ENCODE data around the gene CALN1. TPM values are rescaled to one million over a fixed set of nuclear protein-coding genes. Genes with fewer than 3 reads are reported as not detected.

Gene CALN1
- polyA plus RNA-seq, 1 donor (not counting 4 experiments of a cell fraction or from before 2014, with no cell fraction given), result not detected

- no peaks in the 10 kb centered on the region for H3K4me1 ChIP-seq (ENCODE audit: control insufficient read depth, extremely low read depth, insufficient read depth, low read length)
- H3K27ac ChIP-seq (ENCODE audit: control insufficient read depth, insufficient read depth, low read length), result no peak overlapping the region
- FAIRE-seq (no peak), DNase-seq (ENCODE audit: low read depth, low spot score) (no peak)
- H3K4me3 ChIP-seq (ENCODE audit: control insufficient read depth in 2 of 3, extremely low read depth in 1 of 3, insufficient read depth in 2 of 3, low read depth in 1 of 3, low read length in 3 of 3), result no peak overlapping the region
- H3K9ac ChIP-seq (ENCODE audit: control insufficient read depth, extremely low read depth, insufficient read depth, low read length), result no peak overlapping the region
- H3K9me3 ChIP-seq (ENCODE audit: control insufficient read depth, low read depth, low read length), result no peaks in the 10 kb centered on the region
- H3K4me2 ChIP-seq (ENCODE audit: control insufficient read depth, extremely low read depth, insufficient read depth, low read depth, low read length), result no peak overlapping the region
- TF ChIP-seq CTCF (optimal IDR thresholded peaks at IDR 0.05 in 1 of 3, IDR thresholded peaks at IDR 0.05 in 1 of 3, conservative IDR thresholded peaks at IDR 0.05 in 1 of 3; ENCODE audit: extremely low read depth in 1 of 3, insufficient read depth in 2 of 3, low read length in 3 of 3) (no peak), EZH2 (IDR thresholded peaks at IDR 0.05; ENCODE audit: low read length) (no peak)
- no peaks in the 10 kb centered on the region for H3K9me1 ChIP-seq (ENCODE audit: control insufficient read depth, extremely low read depth, insufficient read depth, low read length)
- H2AFZ ChIP-seq (ENCODE audit: control insufficient read depth, low read length), result no peak overlapping the region
- H3K36me3 ChIP-seq (ENCODE audit: control insufficient read depth in 2 of 2, extremely low read depth in 1 of 2, insufficient read depth in 2 of 2, low read length in 2 of 2), result no peaks in the 10 kb centered on the region
- no peaks in the 10 kb centered on the region for H3K79me2 ChIP-seq (ENCODE audit: control insufficient read depth, insufficient read depth, low read length)
- no peaks in the 10 kb centered on the region for H4K20me1 ChIP-seq (ENCODE audit: control insufficient read depth, extremely low read depth, insufficient read depth, low read length)
- dilution Hi-C loops (cut with MboI; ENCODE audit: extremely low pct_ligation_motif_present, low sequenced_read_pairs), result no loop called here
- H3K27me3 ChIP-seq (ENCODE audit: control insufficient read depth, extremely low read depth, insufficient read depth, low read length), result no peaks in the 10 kb centered on the region
These were observed 151.7 kb downstream of the CALN1 start for GRCh38 chr7:72260406-72260805.

GRCh38 chr7:72258074-72258473 is 154.1 kb downstream of the CALN1 start:
- FAIRE-seq, result no peak
- dilution Hi-C loops (cut with MboI; ENCODE audit: extremely low pct_ligation_motif_present, low sequenced_read_pairs), result no loop called here
- H3K36me3 ChIP-seq (ENCODE audit: control insufficient read depth in 2 of 2, extremely low read depth in 1 of 2, insufficient read depth in 2 of 2, low read length in 2 of 2), result no peaks in the 10 kb centered on the region

More at GRCh38 chr7:72258074-72258473, 154.1 kb downstream of the CALN1 start:
- Histone ChIP-seq H3K9me3 (ENCODE audit: control insufficient read depth, low read depth, low read length) (no peaks in the 10 kb centered on the region), H3K4me2 (ENCODE audit: control insufficient read depth, extremely low read depth, insufficient read depth, low read depth, low read length) (no peak overlapping the region), H3K4me3 (ENCODE audit: control insufficient read depth in 2 of 3, extremely low read depth in 1 of 3, insufficient read depth in 2 of 3, low read depth in 1 of 3, low read length in 3 of 3) (no peak overlapping the region), H3K9me1 (ENCODE audit: control insufficient read depth, extremely low read depth, insufficient read depth, low read length) (no peaks in the 10 kb centered on the region), H2AFZ (ENCODE audit: control insufficient read depth, low read length) (no peak overlapping the region), H3K4me1 (ENCODE audit: control insufficient read depth, extremely low read depth, insufficient read depth, low read length) (no peaks in the 10 kb centered on the region), H4K20me1 (ENCODE audit: control insufficient read depth, extremely low read depth, insufficient read depth, low read length) (no peaks in the 10 kb centered on the region), H3K79me2 (ENCODE audit: control insufficient read depth, insufficient read depth, low read length) (no peaks in the 10 kb centered on the region), H3K9ac (ENCODE audit: control insufficient read depth, extremely low read depth, insufficient read depth, low read length) (no peak overlapping the region), H3K27me3 (ENCODE audit: control insufficient read depth, extremely low read depth, insufficient read depth, low read length) (no peaks in the 10 kb centered on the region), H3K27ac (ENCODE audit: control insufficient read depth, insufficient read depth, low read length) (no peak overlapping the region)
- DNase-seq (ENCODE audit: low read depth, low spot score), result no peak
- no peak for TF ChIP-seq EZH2 (IDR thresholded peaks at IDR 0.05; ENCODE audit: low read length)
- TF ChIP-seq CTCF (optimal IDR thresholded peaks at IDR 0.05 in 1 of 3, IDR thresholded peaks at IDR 0.05 in 1 of 3, conservative IDR thresholded peaks at IDR 0.05 in 1 of 3; ENCODE audit: extremely low read depth in 1 of 3, insufficient read depth in 2 of 3, low read length in 3 of 3), result no peak
